Bronchial epithelial cell (primary cell): ENCODE data around the gene SIL1. TPM values are rescaled to one million over a fixed set of nuclear protein-coding genes. Genes with fewer than 3 reads are reported as not detected.

Experiments
- DNase-seq: peaks from one replicate; pipeline ENCODE4 v3.0.0-alpha.2; 2010; ENCODE audit warnings: low read depth
- FAIRE-seq: peaks from 2 replicates; lab custom pipeline; 2011; peaks lifted over from hg19 to GRCh38; lab: Jason Lieb, UNC
- H3K27me3 ChIP-seq: 2 replicates; pipeline ENCODE4 v1.5.1; 2011; ENCODE audit warnings: low read length; ENCODE audit not compliant: control insufficient read depth, insufficient read depth
- H3K36me3 ChIP-seq: 2 replicates; pipeline ENCODE4 v1.5.1; 2011; ENCODE audit warnings: low read length; ENCODE audit not compliant: control insufficient read depth, insufficient read depth
- H3K4me3 ChIP-seq: 2 replicates; pipeline ENCODE4 v1.5.1; 2011; ENCODE audit warnings: mild to moderate bottlenecking, low read depth, low read length, control low read depth
- CTCF ChIP-seq: IDR thresholded peaks from 2 replicates; pipeline ENCODE4 v1.5.1; 2011; ENCODE audit warnings: mild to moderate bottlenecking, moderate library complexity, low read length, control low read depth, inconsistent platforms; ENCODE audit not compliant: insufficient read depth, severe bottlenecking
- total RNA-seq: library from RNA; depleted of rRNA; stranded (reverse); fragments of >200 nt; gene quantifications from 2 replicates; pipeline ENCODE4 v1.2.1, GENCODE V29; 2014

Gene SIL1
- total RNA-seq, result 85.3 and 117 TPM in 2 replicates

GRCh38 chr5:139197710-139198669, at the start of gene SIL1:
SIL1 (minus strand) TSS chr5:139198368; CDS start chr5:139127843, 70,525 bp downstream.
- no peak for FAIRE-seq
- H3K27me3 ChIP-seq, result no peaks in the 10 kb centered on the region
- DNase-seq, result peak; percentile 82

GRCh38 chr5:139246394-139246793, 48.2 kb upstream of the SIL1 start:
- no peak for TF ChIP-seq CTCF

More at GRCh38 chr5:139197710-139198669, at the start of gene SIL1:
- peak within 1 kb of the TSS; percentile 85 for H3K4me3 ChIP-seq
- peaks cover 3% of the 10 kb centered on the region for H3K36me3 ChIP-seq
- TF ChIP-seq CTCF, result no peak

GRCh38 chr5:139245637-139246339, 47.6 kb upstream of the SIL1 start:
- FAIRE-seq (no peak), DNase-seq (peak; percentile 21)
- no peak overlapping the region for H3K4me3 ChIP-seq
- no peaks in the 10 kb centered on the region for H3K36me3 ChIP-seq
- no peaks in the 10 kb centered on the region for H3K27me3 ChIP-seq
- no peak for TF ChIP-seq CTCF

More at GRCh38 chr5:139246394-139246793, 48.2 kb upstream of the SIL1 start:
- DNase-seq (peak; percentile 50), FAIRE-seq (no peak)
- Histone ChIP-seq H3K27me3 (no peaks in the 10 kb centered on the region), H3K4me3 (no peak overlapping the region), H3K36me3 (no peaks in the 10 kb centered on the region)

- DNase-seq (no peak), FAIRE-seq (no peak)
- Histone ChIP-seq H3K27me3 (no peaks in the 10 kb centered on the region), H3K4me3 (no peak overlapping the region), H3K36me3 (no peaks in the 10 kb centered on the region)
- TF ChIP-seq CTCF, result no peak
Measured at GRCh38 chr5:139243425-139243970, 45.3 kb upstream of the SIL1 start.

- no peak for DNase-seq
Measured at GRCh38 chr5:139241139-139241538, 43.0 kb upstream of the SIL1 start.

More at GRCh38 chr5:139241139-139241538, 43.0 kb upstream of the SIL1 start:
- Histone ChIP-seq H3K4me3 (no peak overlapping the region), H3K36me3 (no peaks in the 10 kb centered on the region), H3K27me3 (no peaks in the 10 kb centered on the region)
- no peak for TF ChIP-seq CTCF
- no peak for FAIRE-seq
